ENCODE data around the gene PCDH9.

Gene PCDH9

DNA sequence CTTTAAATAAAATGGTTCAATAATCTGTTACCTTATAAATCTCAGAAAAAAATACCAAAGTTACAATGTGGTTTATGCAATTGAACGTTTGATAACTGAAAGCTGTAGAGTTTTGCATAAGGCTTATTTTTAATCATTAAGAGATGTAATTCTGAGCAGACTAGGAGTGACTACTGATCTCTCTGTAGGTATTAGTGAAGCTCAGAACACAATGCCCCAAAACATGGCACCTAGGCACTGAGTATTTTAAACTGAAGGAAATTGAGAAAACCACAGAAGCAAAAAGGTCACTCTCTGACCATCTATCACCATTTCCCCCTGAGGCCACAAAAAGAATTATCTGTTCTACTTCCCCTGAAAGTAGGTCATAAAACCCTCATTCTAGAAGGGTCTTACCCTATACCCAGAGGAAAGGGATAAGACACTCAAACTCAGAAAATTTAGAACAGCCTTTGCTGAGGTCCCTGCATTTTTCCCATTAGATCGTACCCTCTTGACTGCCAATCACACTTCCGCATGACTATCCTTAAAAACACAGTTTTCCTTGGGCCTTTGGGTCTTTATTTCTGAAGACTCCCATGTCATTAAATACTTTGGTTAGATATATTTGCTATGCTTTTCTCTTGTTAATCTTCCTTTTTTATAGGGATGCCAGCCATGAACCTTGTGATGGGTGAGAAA, 158.1 kb downstream of the PCDH9 start:
- no peaks in the 10 kb centered on the region for H3K36me3 Mint-ChIP-seq (ENCODE audit: insufficient read depth)
- H3K4me3 Mint-ChIP-seq: no peak overlapping the region
- H3K9me3 Mint-ChIP-seq: peaks cover 0 to 3% of the 10 kb centered on the region in 2 donors
- no peak overlapping the region for H3K27ac Mint-ChIP-seq
- DNase-seq (no peak), ATAC-seq (replicated peaks) (no peak)
- H3K4me1 Mint-ChIP-seq (ENCODE audit: low read depth in 2 of 2): no peaks in the 10 kb centered on the region
- no peaks in the 10 kb centered on the region for H3K27me3 Mint-ChIP-seq

DNA sequence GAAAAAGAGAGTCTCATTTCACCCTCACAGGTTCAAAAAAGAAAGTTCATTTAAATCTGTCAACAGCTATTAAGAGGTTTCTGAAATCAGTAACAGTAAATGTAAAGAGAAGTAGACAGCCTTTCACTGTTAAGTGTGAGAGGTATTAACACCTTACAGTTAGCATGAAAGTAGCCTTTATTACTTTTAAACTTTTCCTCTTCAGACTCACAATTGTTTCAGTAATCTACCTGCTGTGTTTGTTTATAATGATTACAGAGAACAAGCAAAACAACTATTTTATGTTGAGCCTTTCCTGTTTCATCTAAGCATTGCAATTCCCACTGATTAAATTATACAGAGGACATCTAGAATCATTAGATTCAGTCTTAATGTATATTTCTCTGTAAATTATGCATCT, 159.8 kb downstream of the PCDH9 start:
- Mint-ChIP-seq H3K27ac (no peak overlapping the region), H3K4me3 (no peak overlapping the region), H3K27me3 (no peaks in the 10 kb centered on the region), H3K4me1 (ENCODE audit: low read depth in 2 of 2) (no peaks in the 10 kb centered on the region), H3K36me3 (ENCODE audit: insufficient read depth) (no peaks in the 10 kb centered on the region), H3K9me3 (peaks cover 0 to 3% of the 10 kb centered on the region in 2 donors)
- ATAC-seq (replicated peaks) (no peak), DNase-seq (no peak)

DNA sequence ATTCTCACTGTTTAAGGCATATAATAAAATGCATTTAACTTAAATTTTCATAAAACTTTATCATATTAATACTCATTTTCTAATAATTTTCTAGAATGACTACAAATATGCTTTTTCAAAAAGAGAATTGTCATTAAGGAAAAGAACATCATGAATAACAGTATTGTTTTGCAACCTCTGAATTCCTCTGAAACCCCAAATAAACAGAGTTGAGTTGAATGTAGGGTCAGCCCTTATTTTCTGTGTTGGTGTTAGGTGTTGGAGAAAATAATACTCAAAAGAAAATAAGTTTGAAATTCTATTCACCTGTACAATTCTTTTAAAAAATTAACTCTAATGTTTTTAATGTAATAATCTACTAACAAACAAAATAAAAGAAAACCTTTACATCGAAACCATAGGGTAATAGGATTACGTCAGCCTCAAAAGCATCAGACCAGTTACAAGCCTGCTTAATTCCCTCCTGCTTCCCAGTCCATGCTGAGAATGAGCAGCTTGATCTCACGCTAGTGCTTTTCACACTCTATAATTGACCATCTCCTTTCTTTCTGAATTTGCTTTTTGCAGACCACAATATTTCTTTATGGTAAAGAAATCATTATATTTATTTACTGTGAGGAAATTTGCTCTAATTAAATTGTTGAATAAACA, 160.9 kb downstream of the PCDH9 start:
- no peak overlapping the region for H3K4me3 Mint-ChIP-seq
- no peak overlapping the region for H3K27ac Mint-ChIP-seq
- H3K27me3 Mint-ChIP-seq: no peaks in the 10 kb centered on the region
- H3K9me3 Mint-ChIP-seq: peaks cover 0 to 3% of the 10 kb centered on the region in 2 donors
- DNase-seq (no peak), ATAC-seq (replicated peaks) (no peak)
- H3K4me1 Mint-ChIP-seq (ENCODE audit: low read depth in 2 of 2): no peaks in the 10 kb centered on the region
- no peaks in the 10 kb centered on the region for H3K36me3 Mint-ChIP-seq (ENCODE audit: insufficient read depth)

DNA sequence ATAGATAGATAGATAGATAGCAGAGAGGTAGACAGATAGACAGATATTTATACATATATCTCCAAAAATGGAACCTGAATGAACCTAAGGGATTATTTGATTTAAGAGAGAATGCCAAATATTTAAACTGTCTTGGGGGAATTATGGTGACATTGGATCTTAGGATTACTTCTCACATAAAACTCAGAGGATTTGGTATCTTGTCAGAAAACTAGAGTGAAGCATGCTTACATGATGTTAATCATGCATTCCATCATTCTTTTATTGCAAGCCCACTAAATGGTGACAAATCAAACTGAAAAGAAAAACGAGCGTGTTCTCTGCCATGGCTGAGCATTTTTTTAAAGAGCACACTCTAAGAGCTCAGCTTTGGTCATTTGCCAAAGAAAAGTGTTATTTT, 165.2 kb downstream of the PCDH9 start:
- H3K27ac Mint-ChIP-seq: no peak overlapping the region
- H3K36me3 Mint-ChIP-seq (ENCODE audit: insufficient read depth): no peaks in the 10 kb centered on the region
- DNase-seq: no peak
- H3K4me1 Mint-ChIP-seq (ENCODE audit: low read depth in 2 of 2): no peaks in the 10 kb centered on the region
- H3K9me3 Mint-ChIP-seq: peaks cover 5 to 6% of the 10 kb centered on the region in 2 donors
- no peak for ATAC-seq (replicated peaks)
- no peaks in the 10 kb centered on the region for H3K27me3 Mint-ChIP-seq
- no peak overlapping the region for H3K4me3 Mint-ChIP-seq

DNA sequence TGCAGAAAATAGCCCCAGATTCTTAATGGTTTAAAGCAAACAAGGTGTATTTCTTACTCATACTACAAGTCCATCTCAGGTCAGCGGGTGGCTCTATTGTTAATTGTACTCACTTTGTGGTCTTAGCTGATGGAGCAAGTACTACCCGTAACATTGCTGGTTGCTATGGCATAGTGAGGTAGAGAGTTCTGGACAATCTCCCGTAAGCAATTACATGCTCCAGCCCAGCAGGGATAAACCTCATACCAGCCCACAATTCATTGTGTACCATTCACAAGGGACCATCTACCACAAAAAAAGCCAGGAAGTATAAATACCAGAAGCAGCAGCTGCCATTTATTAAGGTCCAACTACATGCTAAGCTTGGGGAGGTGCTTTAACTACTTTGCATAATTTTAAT, 167.1 kb downstream of the PCDH9 start:
- Mint-ChIP-seq H3K4me1 (ENCODE audit: low read depth in 2 of 2) (no peaks in the 10 kb centered on the region), H3K4me3 (no peak overlapping the region), H3K27me3 (no peaks in the 10 kb centered on the region)

DNA sequence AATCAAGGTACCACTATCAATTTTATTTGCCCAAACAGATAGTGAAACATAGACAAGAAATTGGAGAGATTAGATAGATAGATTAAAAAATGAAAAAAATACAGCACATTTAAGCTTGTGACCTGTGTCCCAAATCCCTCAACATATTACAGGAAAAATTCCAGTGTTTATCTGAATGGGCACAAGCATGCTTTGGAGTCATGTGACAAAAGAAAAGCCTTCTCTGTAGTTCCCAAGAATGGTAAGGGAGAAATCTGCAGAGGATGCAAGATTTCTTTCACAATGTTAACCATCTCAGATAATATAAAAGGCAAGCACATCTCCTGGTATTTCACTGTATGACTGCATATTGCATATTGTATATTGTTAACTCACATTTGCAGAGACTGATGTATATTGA, 168.0 kb downstream of the PCDH9 start:
- Mint-ChIP-seq H3K4me1 (ENCODE audit: low read depth in 2 of 2) (no peaks in the 10 kb centered on the region), H3K9me3 (peaks cover 6 to 10% of the 10 kb centered on the region in 2 donors), H3K27ac (no peak overlapping the region), H3K36me3 (ENCODE audit: insufficient read depth) (no peaks in the 10 kb centered on the region), H3K27me3 (no peaks in the 10 kb centered on the region), H3K4me3 (no peak overlapping the region)
- DNase-seq: no peak
- no peak for ATAC-seq (replicated peaks)

More for the DNA sequence above, 167.1 kb downstream of the PCDH9 start:
- peaks cover 6 to 9% of the 10 kb centered on the region in 2 donors for H3K9me3 Mint-ChIP-seq
- no peaks in the 10 kb centered on the region for H3K36me3 Mint-ChIP-seq (ENCODE audit: insufficient read depth)
- DNase-seq: no peak
- ATAC-seq (replicated peaks): no peak
- no peak overlapping the region for H3K27ac Mint-ChIP-seq

DNA sequence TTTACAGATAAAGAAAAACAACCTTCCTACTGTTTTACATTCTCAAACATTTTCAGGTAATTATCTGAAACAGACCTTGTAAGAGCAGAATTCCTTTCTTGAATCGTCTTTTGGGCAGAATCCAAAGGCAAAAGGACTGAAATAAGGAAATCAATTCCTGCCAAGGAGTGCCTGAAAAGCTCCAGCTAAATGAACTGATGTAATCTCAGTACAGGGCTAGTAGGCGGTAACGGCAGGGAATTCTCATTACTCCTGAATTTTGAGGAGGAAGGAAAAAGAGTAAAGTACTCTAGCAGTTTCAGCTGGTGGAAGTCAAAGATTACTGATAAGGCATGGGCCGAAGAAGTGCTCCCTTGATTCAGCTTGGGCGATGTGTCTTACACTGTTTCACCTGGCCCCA, 168.4 kb downstream of the PCDH9 start:
- ATAC-seq (replicated peaks) (no peak), DNase-seq (no peak)
- no peaks in the 10 kb centered on the region for H3K27me3 Mint-ChIP-seq
- peaks cover 6 to 10% of the 10 kb centered on the region in 2 donors for H3K9me3 Mint-ChIP-seq
- no peaks in the 10 kb centered on the region for H3K4me1 Mint-ChIP-seq (ENCODE audit: low read depth in 2 of 2)
- no peak overlapping the region for H3K4me3 Mint-ChIP-seq
- no peaks in the 10 kb centered on the region for H3K36me3 Mint-ChIP-seq (ENCODE audit: insufficient read depth)
- H3K27ac Mint-ChIP-seq: no peak overlapping the region

DNA sequence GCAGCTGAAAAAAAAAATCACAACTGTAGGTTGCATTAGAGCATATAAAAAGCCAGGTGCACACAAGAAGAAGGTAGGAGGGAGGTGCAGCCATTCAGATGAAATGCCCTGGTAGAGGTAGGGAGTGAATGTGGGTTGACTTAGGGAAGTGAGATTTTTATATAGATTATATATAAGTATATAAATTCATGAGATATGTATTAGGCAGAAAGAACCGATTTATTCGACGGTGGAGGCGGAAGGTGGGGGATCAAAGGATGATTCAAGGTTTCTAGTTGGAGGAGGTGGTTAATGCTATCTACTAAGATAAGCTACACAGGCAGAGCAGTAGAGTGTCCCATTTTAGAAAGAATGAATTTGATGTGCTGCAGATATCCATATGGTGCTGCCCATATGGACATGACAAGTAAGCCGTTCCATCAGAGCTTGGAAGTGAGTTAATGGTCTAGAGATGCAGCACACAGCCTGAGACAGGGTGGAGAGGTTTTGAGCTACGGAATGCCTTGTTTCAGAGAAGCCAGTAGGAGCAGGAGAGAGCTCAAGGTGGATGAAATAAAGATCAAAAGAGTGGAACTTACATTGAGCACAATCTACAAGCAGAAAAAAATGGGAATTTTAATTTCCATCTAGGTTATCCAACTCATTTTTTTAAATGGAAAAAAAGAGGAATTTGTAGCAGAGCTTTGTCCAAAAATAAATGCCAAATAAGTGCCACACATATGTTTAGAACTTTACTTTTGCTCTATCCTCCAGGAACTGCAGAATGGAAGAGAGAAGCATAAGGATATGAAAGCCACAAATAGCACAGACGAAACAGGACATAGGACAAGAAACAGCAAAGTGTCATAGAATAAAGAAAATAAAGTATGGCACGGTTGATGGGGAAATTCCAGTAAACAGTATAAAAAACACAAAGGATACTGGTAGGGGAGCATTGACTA, 177.3 kb downstream of the PCDH9 start:
- DNase-seq: no peak
- no peak for ATAC-seq (replicated peaks)
- Mint-ChIP-seq H3K27me3 (no peaks in the 10 kb centered on the region), H3K4me3 (no peak overlapping the region), H3K4me1 (ENCODE audit: low read depth in 2 of 2) (no peaks in the 10 kb centered on the region), H3K36me3 (ENCODE audit: insufficient read depth) (no peaks in the 10 kb centered on the region), H3K27ac (no peak overlapping the region), H3K9me3 (peaks cover 7 to 16% of the 10 kb centered on the region in 2 donors)

DNA sequence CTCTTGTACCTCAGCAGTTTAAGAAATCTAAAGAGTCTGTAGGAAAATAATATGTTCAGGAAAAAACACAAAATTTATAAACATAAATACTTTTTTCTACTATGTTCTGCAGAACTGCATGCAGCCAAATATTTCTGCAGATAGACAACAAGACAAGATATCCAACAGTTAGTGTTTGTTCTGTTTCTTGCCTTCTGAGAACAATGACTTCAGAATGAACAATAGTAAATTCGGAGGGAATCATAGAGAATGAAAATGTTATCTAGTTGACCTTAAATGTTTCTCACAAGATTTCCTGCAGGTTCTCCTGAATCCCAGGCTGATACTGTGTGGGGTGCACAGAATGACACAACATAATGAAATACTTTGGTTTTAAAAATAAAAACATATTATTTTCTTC, 180.4 kb downstream of the PCDH9 start:
- Mint-ChIP-seq H3K9me3 (peaks cover 6 to 16% of the 10 kb centered on the region in 2 donors), H3K4me1 (ENCODE audit: low read depth in 2 of 2) (no peaks in the 10 kb centered on the region), H3K27me3 (no peaks in the 10 kb centered on the region), H3K4me3 (no peak overlapping the region), H3K27ac (no peak overlapping the region), H3K36me3 (ENCODE audit: insufficient read depth) (no peaks in the 10 kb centered on the region)
- DNase-seq (no peak), ATAC-seq (replicated peaks) (no peak)

DNA sequence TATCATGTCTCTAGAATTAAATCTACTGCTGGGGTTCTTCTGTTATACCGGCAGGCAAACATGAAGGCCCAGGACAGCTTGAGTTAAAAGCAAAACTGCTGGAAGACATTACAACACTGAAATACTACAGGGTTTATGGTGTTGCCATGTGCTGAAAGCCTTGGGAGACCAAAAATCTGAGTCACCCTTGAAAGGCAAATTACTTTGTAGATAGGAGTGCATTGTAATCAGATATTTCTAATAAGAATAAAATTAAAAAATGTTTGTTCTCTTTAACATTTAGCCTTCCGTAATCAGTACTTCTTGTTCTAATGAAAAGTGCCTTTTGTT, 181.3 kb downstream of the PCDH9 start:
- Mint-ChIP-seq H3K36me3 (ENCODE audit: insufficient read depth) (no peaks in the 10 kb centered on the region), H3K4me1 (ENCODE audit: low read depth in 2 of 2) (no peaks in the 10 kb centered on the region), H3K27ac (no peak overlapping the region), H3K4me3 (no peak overlapping the region), H3K9me3 (peaks cover 9 to 16% of the 10 kb centered on the region in 2 donors), H3K27me3 (no peaks in the 10 kb centered on the region)
- ATAC-seq (replicated peaks): no peak
- DNase-seq: no peak

DNA sequence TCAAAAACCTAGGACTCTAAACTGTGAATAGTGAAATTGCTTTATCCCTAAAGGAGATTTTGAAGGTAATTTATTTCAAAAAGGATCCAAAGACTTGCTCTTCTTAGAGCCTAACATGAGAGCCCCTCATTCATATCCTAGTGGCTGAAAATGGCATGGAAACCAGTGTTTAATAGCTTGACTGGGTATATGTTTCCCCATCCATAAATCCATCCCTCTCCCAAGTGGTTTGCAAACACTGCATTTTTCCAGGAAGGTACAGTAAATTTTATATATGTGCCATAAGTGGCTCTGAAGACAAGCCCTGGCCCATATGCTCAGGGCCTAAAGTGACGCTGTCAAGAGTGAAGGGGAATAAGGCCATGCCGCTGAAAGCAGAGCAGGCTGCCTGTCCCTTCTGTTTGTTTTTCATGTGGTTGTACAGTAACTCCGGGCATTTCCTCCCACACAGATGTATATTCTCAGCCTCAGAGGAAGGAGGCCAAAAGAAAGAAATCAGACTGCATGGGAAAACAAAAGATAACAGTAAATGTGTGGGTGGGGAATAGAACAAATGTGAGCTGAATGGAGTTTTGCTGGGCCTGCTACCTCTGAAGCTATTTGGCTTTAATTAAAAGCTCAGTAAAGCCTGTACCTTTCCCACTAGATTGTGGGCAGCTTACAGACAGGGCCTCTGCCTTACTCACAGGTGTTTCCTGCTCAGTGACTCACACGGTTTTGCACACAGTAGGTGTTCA, 181.9 kb downstream of the PCDH9 start:
- no peak for DNase-seq
- Mint-ChIP-seq H3K27ac (no peak overlapping the region), H3K27me3 (no peaks in the 10 kb centered on the region), H3K4me3 (no peak overlapping the region), H3K4me1 (ENCODE audit: low read depth in 2 of 2) (no peaks in the 10 kb centered on the region), H3K36me3 (ENCODE audit: insufficient read depth) (no peaks in the 10 kb centered on the region), H3K9me3 (peaks cover 9 to 16% of the 10 kb centered on the region in 2 donors)
- no peak for ATAC-seq (replicated peaks)

DNA sequence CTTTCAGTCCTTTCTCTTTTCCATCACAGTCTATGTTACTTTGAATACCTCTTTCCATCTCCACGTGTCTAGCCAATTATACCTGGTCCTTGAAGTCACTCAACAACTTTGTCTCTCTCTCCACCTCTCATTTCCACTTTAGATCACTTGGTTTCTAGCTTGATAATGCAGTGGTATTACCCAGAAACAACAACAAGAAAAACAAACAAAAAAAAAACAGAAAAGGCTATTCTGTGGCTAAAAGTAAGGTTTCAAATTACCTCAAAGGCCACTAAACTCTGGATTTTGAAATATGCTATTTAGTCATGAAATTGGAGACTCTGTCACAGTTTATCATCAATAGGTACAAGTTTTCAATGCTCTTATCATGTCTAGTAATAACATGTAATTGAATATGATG, 184.8 kb downstream of the PCDH9 start:
- H3K27ac Mint-ChIP-seq: no peak overlapping the region
- no peaks in the 10 kb centered on the region for H3K4me1 Mint-ChIP-seq (ENCODE audit: low read depth in 2 of 2)
- DNase-seq (no peak), ATAC-seq (replicated peaks) (no peak)
- H3K36me3 Mint-ChIP-seq (ENCODE audit: insufficient read depth): no peaks in the 10 kb centered on the region
- peaks cover 8% of the 10 kb centered on the region in 2 donors for H3K9me3 Mint-ChIP-seq
- H3K27me3 Mint-ChIP-seq: no peaks in the 10 kb centered on the region
- no peak overlapping the region for H3K4me3 Mint-ChIP-seq

DNA sequence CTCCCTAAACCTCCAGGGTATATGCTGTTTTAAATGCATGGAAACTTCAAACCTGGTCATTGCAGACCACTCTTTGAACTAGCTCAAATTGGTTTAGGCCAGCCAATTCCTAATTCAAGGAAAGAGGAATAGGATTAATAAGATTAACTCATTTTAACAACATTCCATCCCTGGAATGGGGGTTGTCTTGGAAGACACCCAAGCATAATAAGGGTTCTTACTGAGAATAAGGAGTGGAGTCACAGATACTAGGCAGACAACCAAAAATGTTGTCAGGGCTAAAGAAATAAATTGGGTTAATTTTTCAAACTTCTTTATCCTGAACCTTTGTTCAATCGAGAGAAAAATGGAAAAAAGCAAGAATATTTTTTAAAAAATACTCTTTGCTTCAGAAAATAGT, 186.2 kb downstream of the PCDH9 start:
- H3K9me3 Mint-ChIP-seq: peaks cover 8% of the 10 kb centered on the region in 2 donors
- H3K27me3 Mint-ChIP-seq: no peaks in the 10 kb centered on the region
- ATAC-seq (replicated peaks) (no peak), DNase-seq (no peak)
- no peak overlapping the region for H3K27ac Mint-ChIP-seq
- no peaks in the 10 kb centered on the region for H3K36me3 Mint-ChIP-seq (ENCODE audit: insufficient read depth)
- no peaks in the 10 kb centered on the region for H3K4me1 Mint-ChIP-seq (ENCODE audit: low read depth in 2 of 2)
- no peak overlapping the region for H3K4me3 Mint-ChIP-seq

Measured in effector memory CD8-positive, alpha-beta T cell (primary cell).